Measurements from ENCODE around the gene DGKG.

- TF ChIP-seq, protein P1, sequence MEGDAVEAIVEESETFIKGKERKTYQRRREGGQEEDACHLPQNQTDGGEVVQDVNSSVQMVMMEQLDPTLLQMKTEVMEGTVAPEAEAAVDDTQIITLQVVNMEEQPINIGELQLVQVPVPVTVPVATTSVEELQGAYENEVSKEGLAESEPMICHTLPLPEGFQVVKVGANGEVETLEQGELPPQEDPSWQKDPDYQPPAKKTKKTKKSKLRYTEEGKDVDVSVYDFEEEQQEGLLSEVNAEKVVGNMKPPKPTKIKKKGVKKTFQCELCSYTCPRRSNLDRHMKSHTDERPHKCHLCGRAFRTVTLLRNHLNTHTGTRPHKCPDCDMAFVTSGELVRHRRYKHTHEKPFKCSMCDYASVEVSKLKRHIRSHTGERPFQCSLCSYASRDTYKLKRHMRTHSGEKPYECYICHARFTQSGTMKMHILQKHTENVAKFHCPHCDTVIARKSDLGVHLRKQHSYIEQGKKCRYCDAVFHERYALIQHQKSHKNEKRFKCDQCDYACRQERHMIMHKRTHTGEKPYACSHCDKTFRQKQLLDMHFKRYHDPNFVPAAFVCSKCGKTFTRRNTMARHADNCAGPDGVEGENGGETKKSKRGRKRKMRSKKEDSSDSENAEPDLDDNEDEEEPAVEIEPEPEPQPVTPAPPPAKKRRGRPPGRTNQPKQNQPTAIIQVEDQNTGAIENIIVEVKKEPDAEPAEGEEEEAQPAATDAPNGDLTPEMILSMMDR (IDR thresholded peaks at IDR 0.05), result no peak
- no peak for TF ChIP-seq POLR2A (IDR thresholded peaks at IDR 0.05)
These were observed 141.7 kb downstream of the DGKG start for GRCh38 chr3:186220365-186220764.

Measured in testis (tissue), 2 donors.